GM18873 (cell line): ENCODE data around the gene WDR19.
"Not testable (repeated sequence)": the region's sequence is repeated elsewhere in the genome, so short reads cannot be mapped to it uniquely, and the experiment has no call there.

Experiments
- ATAC-seq: cut with Tn5 transposase; IDR thresholded peaks from one replicate; pipeline ENCODE4 v1.9.1; 2021; ENCODE audit warnings: mild to moderate bottlenecking, moderate library complexity, moderate number of reproducible peaks; ENCODE audit not compliant: unreplicated experiment, low FRiP score

The WDR19 gene

GRCh38 chr4:39291686-39292085 is 109.4 kb downstream of the WDR19 start:
- no peak for ATAC-seq

DNA sequence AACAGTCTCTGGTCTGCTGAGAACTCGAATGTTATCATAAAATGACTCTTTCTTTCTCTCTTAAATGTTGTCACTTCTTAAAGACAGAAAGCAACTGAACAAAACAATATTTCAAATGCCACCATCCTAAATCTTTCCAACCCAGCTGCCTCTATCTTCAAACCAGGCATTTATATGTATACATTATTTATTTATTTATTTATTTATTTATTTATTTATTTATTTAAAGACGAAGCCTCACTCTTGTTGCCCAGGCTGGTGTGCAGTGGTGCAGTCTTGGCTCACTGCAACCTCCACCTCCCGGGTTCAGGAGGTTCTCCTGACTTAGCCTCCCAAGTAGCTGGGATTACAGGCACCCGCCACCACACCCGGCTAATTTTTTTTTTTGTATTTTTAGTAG is 110.1 kb downstream of the WDR19 start:
- ATAC-seq, result not testable (repeated sequence)

- ATAC-seq, result no peak
Observed at GRCh38 chr4:39295784-39296183, 113.5 kb downstream of the WDR19 start.

- ATAC-seq, result no peak
Observed at GRCh38 chr4:39302901-39303300, 120.6 kb downstream of the WDR19 start.

GRCh38 chr4:39303871-39304270 is 121.5 kb downstream of the WDR19 start:
- ATAC-seq, result no peak

DNA sequence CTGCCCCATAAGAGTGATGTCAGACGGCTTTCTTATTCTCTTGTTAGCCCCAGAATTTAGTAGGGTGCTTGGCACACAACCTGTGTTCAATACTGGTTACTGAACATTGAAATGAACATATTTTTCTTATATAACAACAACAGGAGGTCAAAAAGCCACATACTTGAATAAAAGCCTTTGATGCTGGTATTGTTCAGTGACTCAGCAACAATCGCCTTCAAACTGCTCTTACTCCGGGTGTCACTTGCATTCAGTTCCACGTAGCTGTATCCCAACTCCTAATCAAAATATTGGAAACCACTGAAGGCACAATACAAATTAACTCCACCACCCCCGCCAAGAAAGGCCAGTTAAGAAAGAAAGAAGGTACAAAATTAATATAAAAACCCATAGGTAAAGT is 122.3 kb downstream of the WDR19 start:
- ATAC-seq, result no peak

- no peak for ATAC-seq
Observed at GRCh38 chr4:39305912-39306677, 123.8 kb downstream of the WDR19 start.

GRCh38 chr4:39308611-39309010 is 126.3 kb downstream of the WDR19 start:
- no peak for ATAC-seq

DNA sequence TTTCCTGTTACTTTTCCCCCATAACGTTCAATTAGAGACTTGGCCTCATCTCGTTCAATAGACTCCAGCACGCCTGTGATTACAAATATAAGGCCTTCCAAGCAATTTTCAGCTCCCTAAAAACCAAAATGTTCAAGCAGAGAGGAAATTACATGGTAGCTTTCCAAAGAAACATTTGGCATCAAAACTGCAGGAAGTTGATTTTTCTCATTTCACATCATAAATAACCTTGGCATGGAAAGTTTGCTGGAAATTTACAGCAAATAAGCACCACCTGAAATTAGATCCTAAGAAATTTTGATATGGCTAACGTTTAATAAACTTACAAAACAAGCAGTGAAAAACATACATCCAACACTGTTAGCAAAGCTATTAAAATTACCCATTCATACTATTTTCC is 130.5 kb downstream of the WDR19 start:
- ATAC-seq, result no peak

- ATAC-seq, result no peak
Observed at GRCh38 chr4:39319676-39320075, 137.3 kb downstream of the WDR19 start.

DNA sequence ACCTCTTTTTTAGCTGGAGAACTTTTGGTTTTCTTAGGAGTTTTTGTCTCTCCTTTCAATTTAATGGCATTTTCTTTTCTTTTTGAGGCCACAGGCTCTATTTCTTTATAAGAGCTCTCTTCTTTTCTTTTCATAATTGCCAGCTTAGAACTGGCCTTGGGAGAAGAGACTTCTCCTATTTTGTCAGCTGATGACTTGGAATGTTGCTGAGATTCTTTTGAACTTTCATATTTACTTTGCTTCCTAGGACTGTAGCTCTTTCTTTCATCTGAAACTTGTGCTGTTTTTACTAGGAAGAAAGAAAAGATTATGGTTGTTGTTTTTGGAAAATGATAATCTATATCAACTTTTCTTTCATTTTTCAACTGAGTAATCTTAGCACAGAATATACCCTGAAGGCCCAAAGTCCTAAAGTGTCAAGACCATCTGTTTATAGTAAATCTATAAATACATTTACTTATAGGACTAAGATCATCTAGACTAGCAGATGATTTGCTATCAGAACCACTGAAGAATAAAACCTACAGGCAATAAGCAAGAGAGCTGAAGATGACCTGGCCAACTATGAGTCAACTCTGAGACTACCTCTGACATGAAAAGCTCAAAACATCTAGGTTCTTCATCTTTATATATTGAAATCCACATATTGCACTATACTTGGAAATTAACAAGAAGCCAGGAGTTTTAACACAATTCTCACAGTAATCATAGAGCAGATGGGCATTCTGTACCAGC is 138.2 kb downstream of the WDR19 start:
- ATAC-seq, result no peak

DNA sequence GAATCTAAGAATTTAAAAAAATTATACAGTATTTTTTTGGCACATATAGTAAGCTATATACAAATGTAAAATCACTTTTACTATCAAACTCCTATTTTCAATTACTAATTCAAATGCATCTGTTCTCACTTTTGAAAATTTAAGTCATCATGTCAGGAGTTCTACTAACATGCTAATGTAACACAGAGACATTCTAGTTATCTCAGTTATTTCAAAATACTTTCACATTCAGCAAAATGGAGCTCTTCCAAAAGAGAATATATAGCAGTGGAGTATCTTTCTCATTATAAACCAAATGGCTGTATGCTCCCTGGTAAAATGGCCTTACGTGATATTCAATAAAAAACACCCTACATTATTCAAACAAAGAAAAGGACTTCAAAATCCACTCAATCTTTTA is 141.5 kb downstream of the WDR19 start:
- no peak for ATAC-seq

DNA sequence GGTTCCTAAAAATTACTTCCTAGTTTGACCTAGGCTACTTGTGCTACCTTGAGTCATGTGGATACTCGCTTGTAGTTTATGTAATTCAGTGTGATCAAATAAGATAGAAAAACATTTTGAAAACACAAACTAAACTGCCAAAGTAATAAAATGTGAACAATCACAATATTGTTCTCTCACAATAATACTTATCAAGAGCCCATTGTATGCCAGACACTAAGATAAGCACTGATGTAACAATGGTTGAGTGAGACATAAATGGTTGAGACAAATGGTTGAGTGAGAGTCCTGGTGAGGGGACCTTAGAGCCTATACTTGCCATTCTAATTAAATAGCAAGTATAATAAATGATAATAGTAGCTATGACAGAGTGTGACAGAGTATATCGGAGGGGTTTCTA is 142.1 kb downstream of the WDR19 start:
- ATAC-seq, result no peak

- ATAC-seq, result no peak
Observed at GRCh38 chr4:39324897-39325613, 142.7 kb downstream of the WDR19 start.

GRCh38 chr4:39326468-39326977 is 144.2 kb downstream of the WDR19 start:
- no peak for ATAC-seq

DNA sequence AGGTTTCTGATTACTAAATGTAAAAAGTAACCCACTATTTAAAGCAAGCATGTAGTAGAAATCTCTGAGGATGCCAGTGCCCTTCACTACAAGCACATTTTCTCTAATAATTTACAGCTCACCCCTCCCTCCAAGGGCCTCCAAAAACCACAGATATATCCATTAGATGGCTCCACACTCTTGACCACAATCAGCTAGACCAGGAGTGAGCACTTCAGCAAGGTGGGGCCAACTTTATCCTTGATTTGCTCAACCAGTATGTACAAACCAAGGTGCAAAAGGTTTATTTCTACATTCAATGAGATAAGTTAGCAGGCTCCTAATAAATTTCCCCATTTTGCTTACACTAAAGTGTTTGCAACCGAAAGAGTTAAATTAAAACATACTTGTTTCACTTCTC is 148.0 kb downstream of the WDR19 start:
- no peak for ATAC-seq

DNA sequence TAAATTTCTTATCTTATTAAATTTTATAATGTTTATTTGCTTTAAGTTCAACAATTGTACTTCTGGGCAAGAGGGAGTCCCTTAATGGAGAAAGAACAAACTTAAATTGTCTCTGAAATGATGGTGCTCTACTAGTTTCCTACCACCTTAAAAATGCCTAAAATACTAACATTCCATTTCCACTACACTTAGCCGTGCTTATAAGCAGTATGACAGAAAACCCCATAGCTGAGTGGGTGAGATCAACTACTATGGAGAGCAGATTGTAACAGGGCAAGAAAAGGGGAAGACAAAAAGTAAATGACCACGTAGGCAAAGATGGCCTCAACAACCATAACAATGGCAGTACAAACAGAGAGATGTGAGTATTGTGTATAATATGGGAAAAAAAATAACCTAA is 148.9 kb downstream of the WDR19 start:
- no peak for ATAC-seq
